Fibroblast of mammary gland (primary cell): ENCODE data around the gene DPP7.

Experiments
- DNase-seq: peaks from one replicate; pipeline ENCODE4 v3.0.0-alpha.2; 2010; ENCODE audit warnings: low read depth
- H3K4me3 ChIP-seq: 2 replicates; pipeline ENCODE4 v1.5.1; 2011; ENCODE audit warnings: low read depth, mild to moderate bottlenecking, low read length, moderate library complexity; ENCODE audit not compliant: control insufficient read depth
- TF ChIP-seq, protein P1 (sequence below): conservative IDR thresholded peaks from 2 replicates; pipeline ENCODE4 v1.5.1; 2011; ENCODE audit warnings: low read depth, low read length, inconsistent platforms; ENCODE audit not compliant: control insufficient read depth, insufficient read depth

Gene DPP7

DNA sequence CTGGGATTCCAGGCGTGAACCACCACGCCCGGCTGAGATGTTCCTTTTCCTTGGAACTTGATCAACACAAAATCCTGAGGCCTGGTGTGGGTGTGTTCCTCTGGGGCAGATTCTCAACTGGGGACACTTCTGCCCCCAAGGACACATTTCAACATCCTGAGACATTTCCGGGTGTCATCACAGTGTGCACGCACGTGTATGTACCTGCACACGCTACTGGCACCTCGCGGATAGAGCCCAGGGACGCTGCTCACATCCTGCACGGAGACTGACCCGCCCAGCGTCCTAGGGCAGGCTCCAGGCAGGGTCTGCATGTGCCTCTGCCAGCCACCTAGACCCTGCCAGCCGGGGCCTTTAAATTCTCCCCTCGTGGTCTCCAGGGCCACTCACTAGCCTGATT, 52.1 kb downstream of the DPP7 start:
- DNase-seq, result no peak
- H3K4me3 ChIP-seq, result no peak overlapping the region
- TF ChIP-seq, protein P1, sequence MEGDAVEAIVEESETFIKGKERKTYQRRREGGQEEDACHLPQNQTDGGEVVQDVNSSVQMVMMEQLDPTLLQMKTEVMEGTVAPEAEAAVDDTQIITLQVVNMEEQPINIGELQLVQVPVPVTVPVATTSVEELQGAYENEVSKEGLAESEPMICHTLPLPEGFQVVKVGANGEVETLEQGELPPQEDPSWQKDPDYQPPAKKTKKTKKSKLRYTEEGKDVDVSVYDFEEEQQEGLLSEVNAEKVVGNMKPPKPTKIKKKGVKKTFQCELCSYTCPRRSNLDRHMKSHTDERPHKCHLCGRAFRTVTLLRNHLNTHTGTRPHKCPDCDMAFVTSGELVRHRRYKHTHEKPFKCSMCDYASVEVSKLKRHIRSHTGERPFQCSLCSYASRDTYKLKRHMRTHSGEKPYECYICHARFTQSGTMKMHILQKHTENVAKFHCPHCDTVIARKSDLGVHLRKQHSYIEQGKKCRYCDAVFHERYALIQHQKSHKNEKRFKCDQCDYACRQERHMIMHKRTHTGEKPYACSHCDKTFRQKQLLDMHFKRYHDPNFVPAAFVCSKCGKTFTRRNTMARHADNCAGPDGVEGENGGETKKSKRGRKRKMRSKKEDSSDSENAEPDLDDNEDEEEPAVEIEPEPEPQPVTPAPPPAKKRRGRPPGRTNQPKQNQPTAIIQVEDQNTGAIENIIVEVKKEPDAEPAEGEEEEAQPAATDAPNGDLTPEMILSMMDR, result no peak
